OCI-LY7 (cell line): ENCODE results near the gene B9D2. TPM values are rescaled to one million over a fixed set of nuclear protein-coding genes. Genes with fewer than 3 reads are reported as not detected.

Experiments used
- BruUV-seq: library from RNA; stranded (reverse); fragments of 400-500 nt; replicated peaks from 2 replicates; lab custom pipeline; 2021; lab: Mats Ljungman, UMichigan
- CTCF ChIA-PET: fragments of 300-600 bp; sonication (Branson Sonifier 250); formaldehyde crosslinking; loops from one replicate; lab custom pipeline; 2022; ENCODE audit warnings: antibody characterized with exemption; ENCODE audit not compliant: unreplicated experiment; lab: Charles Lee
- POLR2A ChIA-PET: fragments of 300-600 bp; sonication (Branson Sonifier 250); formaldehyde crosslinking; loops from one replicate; lab custom pipeline; 2022; ENCODE audit warnings: antibody characterized with exemption; lab: Charles Lee
- DNase-seq: peaks from one replicate; pipeline ENCODE4 v3.0.0-alpha.2; 2015; ENCODE audit warnings: low spot score
- H2AFZ ChIP-seq: fragments of 200-600 bp; sonication (generic), shearing (Covaris generic); 2 replicates; pipeline ENCODE4 v1.6.1; 2014; ENCODE audit warnings: mild to moderate bottlenecking, antibody characterized with exemption, low read length, moderate library complexity
- H3K27ac ChIP-seq: fragments of 200-600 bp; sonication (generic); 2 replicates; pipeline ENCODE4 v1.5.1; 2014; ENCODE audit warnings: mixed run types, low read depth, mild to moderate bottlenecking, moderate library complexity, low read length, inconsistent platforms; ENCODE audit not compliant: poor library complexity, severe bottlenecking
- H3K36me3 ChIP-seq: fragments of 200-600 bp; sonication (generic); 2 replicates; pipeline ENCODE4 v1.6.1; 2014; ENCODE audit warnings: mild to moderate bottlenecking, antibody characterized with exemption, low read length, moderate library complexity, mixed read lengths; ENCODE audit not compliant: insufficient read depth
- H3K4me1 ChIP-seq: fragments of 200-600 bp; sonication (generic); 2 replicates; pipeline ENCODE4 v1.5.1; 2014; ENCODE audit warnings: mild to moderate bottlenecking, low read length; ENCODE audit not compliant: insufficient read depth, poor library complexity, severe bottlenecking
- H3K4me2 ChIP-seq: fragments of 200-600 bp; sonication (generic); 2 replicates; pipeline ENCODE4 v1.6.1; 2014; ENCODE audit warnings: mild to moderate bottlenecking, low read length
- H3K4me3 ChIP-seq: fragments of 200-600 bp; sonication (generic); 2 replicates; pipeline ENCODE4 v1.5.1; 2014; ENCODE audit warnings: mild to moderate bottlenecking, low read depth, low read length; ENCODE audit not compliant: poor library complexity, severe bottlenecking
- H3K79me2 ChIP-seq: fragments of 200-600 bp; sonication (generic); 2 replicates; pipeline ENCODE4 v1.6.1; 2016; ENCODE audit warnings: low read depth, mild to moderate bottlenecking, low read length, moderate library complexity, mixed read lengths; ENCODE audit not compliant: insufficient read depth
- H3K9me2 ChIP-seq: fragments of 200-600 bp; sonication (generic); 2 replicates; pipeline ENCODE4 v1.6.1; 2016; ENCODE audit warnings: mild to moderate bottlenecking, low read length, mixed read lengths; ENCODE audit not compliant: insufficient read depth
- H3K9me3 ChIP-seq: fragments of 200-600 bp; sonication (generic); 2 replicates; pipeline ENCODE4 v1.6.1; 2014; ENCODE audit warnings: mild to moderate bottlenecking, mixed run types, low read length, mixed read lengths
- H4K20me1 ChIP-seq: fragments of 200-600 bp; sonication (generic); 2 replicates; pipeline ENCODE4 v1.6.1; 2014; ENCODE audit warnings: mild to moderate bottlenecking, antibody characterized with exemption, low read length, moderate library complexity, mixed read lengths; ENCODE audit not compliant: insufficient read depth
- CTCF ChIP-seq: fragments of 200-600 bp; sonication (generic); conservative IDR thresholded peaks from 2 replicates; pipeline ENCODE4 v1.5.1; 2014; ENCODE audit warnings: mild to moderate bottlenecking, antibody characterized with exemption, low read length, moderate library complexity, mixed read lengths
- EZH2phosphoT487 ChIP-seq: fragments of 200-600 bp; sonication (generic); IDR thresholded peaks from 2 replicates; pipeline ENCODE4 v1.6.1; 2018; ENCODE audit warnings: low read depth, borderline replicate concordance, mild to moderate bottlenecking, mixed run types, antibody characterized with exemption, low read length, moderate library complexity, mixed read lengths
- intact Hi-C: fragments of 100-400 bp; cut with micrococcal nuclease; formaldehyde crosslinking; loops from one replicate; pipeline ENCODE4 v1.10.0; 2022; ENCODE audit not compliant: unreplicated experiment
- total RNA-seq, 2 experiments: library from RNA; depleted of rRNA in 1 of 2; stranded (reverse); fragments of >200 nt in 1 of 2; shearing (Covaris generic) in 1 of 2; gene quantifications; 2 replicates each; pipeline ENCODE4 v1.2.3, GENCODE V29; 2014 to 2022

Gene B9D2
- total RNA-seq, 2 experiments from 2014 or later, result 3.9 to 5.2 TPM

DNA sequence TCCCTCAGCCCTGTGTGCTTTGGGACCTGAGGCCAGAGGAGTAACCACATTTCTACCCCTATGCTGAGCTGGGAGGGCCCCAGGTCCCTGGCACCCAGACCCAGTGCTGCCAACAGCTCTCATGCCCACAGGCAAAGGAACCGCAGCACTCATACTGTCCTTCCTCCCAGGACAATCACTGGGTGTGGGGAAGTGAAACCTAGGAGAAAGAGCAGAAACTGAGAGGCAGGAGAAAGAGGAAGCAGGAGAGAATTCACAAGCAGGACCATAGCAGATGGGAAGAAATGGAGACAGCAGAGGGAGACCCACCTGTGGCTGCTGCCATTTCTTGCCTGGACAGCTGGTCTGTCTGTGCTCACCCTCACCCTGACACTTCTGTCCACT, 35.1 kb downstream of the B9D2 start:
- BruUV-seq, result no TSS peak
- Histone ChIP-seq H4K20me1 (no peaks in the 10 kb centered on the region), H3K4me1 (peaks cover 53% of the 10 kb centered on the region), H3K9me2 (no peaks in the 10 kb centered on the region), H3K27ac (peak overlapping the region; percentile 79), H2AFZ (no peak overlapping the region), H3K36me3 (peaks cover 60% of the 10 kb centered on the region), H3K9me3 (no peaks in the 10 kb centered on the region), H3K4me3 (peak overlapping the region; percentile 61), H3K79me2 (no peaks in the 10 kb centered on the region), H3K4me2 (peak overlapping the region; percentile 88)
- DNase-seq, result no peak
- no peak for TF ChIP-seq CTCF
- no peak for TF ChIP-seq EZH2phosphoT487
- ChIA-PET POLR2A (no interaction called here), CTCF (interaction anchor here (0.6 kb wide), 1 partner anchor 59 kb away, joined by 5 read pairs; no protein-coding TSS in a partner anchor)
- intact Hi-C loops, result no loop called here

DNA sequence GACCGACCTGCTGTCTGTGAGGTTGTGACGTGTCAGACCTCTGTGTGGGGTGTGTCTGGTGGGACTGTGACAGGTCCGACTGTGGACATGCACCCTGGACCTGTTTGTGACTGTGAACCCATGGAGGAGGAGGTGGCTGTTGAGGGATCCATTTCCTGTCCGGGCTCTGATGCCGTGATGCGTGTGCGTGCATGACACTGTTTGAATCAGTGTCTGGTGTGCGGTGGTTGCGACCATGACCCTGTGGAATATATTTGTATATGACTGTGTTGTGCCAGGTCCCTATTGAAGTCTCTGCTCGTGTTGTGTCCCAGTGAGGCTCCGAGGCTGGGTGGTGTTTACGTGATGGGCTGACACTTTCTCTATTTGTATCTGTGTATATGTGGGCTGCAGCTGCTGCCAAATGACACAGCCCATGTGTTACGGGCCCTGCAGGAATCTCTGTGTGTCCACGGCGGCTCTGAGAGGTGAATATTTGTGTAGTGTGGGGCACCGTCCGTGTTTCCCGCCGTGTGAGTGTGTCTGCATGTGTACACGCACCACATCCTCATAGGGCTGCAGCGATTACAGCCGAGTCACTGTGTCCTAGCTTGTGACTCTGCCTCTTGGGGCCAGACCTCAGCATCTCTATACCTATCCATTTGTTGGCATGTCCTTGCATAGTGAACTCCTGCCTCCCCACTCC, 35.6 kb downstream of the B9D2 start:
- no peak for DNase-seq
- POLR2A ChIA-PET, result interaction anchor here (1.1 kb wide), 1 partner anchor 111 kb away, joined by 3 read pairs; no protein-coding TSS in a partner anchor
- Histone ChIP-seq H3K4me3 (peak overlapping the region; percentile 61), H3K27ac (peak overlapping the region; percentile 79), H3K4me1 (peaks cover 53% of the 10 kb centered on the region), H3K9me2 (no peaks in the 10 kb centered on the region), H3K79me2 (no peaks in the 10 kb centered on the region), H3K4me2 (peak overlapping the region; percentile 88), H4K20me1 (no peaks in the 10 kb centered on the region), H2AFZ (no peak overlapping the region; the same call in 1 of the 2 replicates), H3K9me3 (no peaks in the 10 kb centered on the region), H3K36me3 (peaks cover 57% of the 10 kb centered on the region)
- intact Hi-C loops, result no loop called here
- BruUV-seq, result no TSS peak
- TF ChIP-seq EZH2phosphoT487, result no peak
- TF ChIP-seq CTCF, result no peak
- CTCF ChIA-PET, result interaction anchor here (0.6 kb wide), 1 partner anchor 60 kb away, joined by 5 read pairs; no protein-coding TSS in a partner anchor
